Choroid plexus epithelial cell (primary cell): ENCODE measurements around the gene MAMDC2.
"Not testable (repeated sequence)": the region's sequence is repeated elsewhere in the genome, so short reads cannot be mapped to it uniquely, and the experiment has no call there.

ENCODE experiments used
- DNase-seq: peaks from one replicate; pipeline ENCODE4 v3.0.0-alpha.2; 2010; ENCODE audit warnings: low read depth
- H3K4me3 ChIP-seq: 2 replicates; pipeline ENCODE4 v1.5.1; 2011; ENCODE audit warnings: low read depth, mild to moderate bottlenecking, control low read depth, low read length, moderate library complexity
- CTCF ChIP-seq: conservative IDR thresholded peaks from 2 replicates; pipeline ENCODE4 v1.5.1; 2011; ENCODE audit warnings: low read depth, mild to moderate bottlenecking, control low read depth, inconsistent platforms, low read length, moderate library complexity

The MAMDC2 gene

GRCh38 chr9:70035691-70036090, 8.0 kb upstream of the MAMDC2 start:
- no peak for TF ChIP-seq CTCF
- no peak for DNase-seq
- H3K4me3 ChIP-seq: no peak overlapping the region

GRCh38 chr9:70036641-70037040, 7.0 kb upstream of the MAMDC2 start:
- no peak overlapping the region for H3K4me3 ChIP-seq
- DNase-seq: no peak
- no peak for TF ChIP-seq CTCF

GRCh38 chr9:70038171-70038621, 5.5 kb upstream of the MAMDC2 start:
- H3K4me3 ChIP-seq, DNase-seq: not testable (repeated sequence)

GRCh38 chr9:70040376-70040903, 3.2 kb upstream of the MAMDC2 start:
- DNase-seq: no peak
- no peak overlapping the region for H3K4me3 ChIP-seq
- no peak for TF ChIP-seq CTCF

GRCh38 chr9:70042461-70043215, 1.0 kb upstream of the MAMDC2 start:
- no peak for DNase-seq
- TF ChIP-seq CTCF: no peak
- H3K4me3 ChIP-seq: no peak overlapping the region

GRCh38 chr9:70043285-70043684, 363 bp upstream of the MAMDC2 start:
- H3K4me3 ChIP-seq: peak overlapping the region; percentile 64
- no peak for DNase-seq
- no peak for TF ChIP-seq CTCF

GRCh38 chr9:70044490-70045307, 1.1 kb downstream of the MAMDC2 start:
- H3K4me3 ChIP-seq: peak overlapping the region; percentile 64
- no peak for TF ChIP-seq CTCF
- DNase-seq: peak; percentile 66
